Hypothalamus (tissue), 51 donors: ENCODE results near the gene SLC25A52.
"Not testable (repeated sequence)": the region's sequence is repeated elsewhere in the genome, so short reads cannot be mapped to it uniquely, and the experiment has no call there.

Experiments used
- DNase-seq, 51 donors: peaks; one replicate each; lab custom pipeline; 2025; lab: John Stamatoyannopoulos, UW

The SLC25A52 gene

GRCh38 chr18:31760695-31761094 is at the start of gene SLC25A52:
Gene SLC25A52 (minus strand): TSS chr18:31760880. CDS start chr18:31760661, 219 bp downstream.
- no peak for DNase-seq

GRCh38 chr18:31809049-31809448 is 48.4 kb upstream of the SLC25A52 start:
- not testable (repeated sequence) for DNase-seq

GRCh38 chr18:31801078-31801477 is 40.4 kb upstream of the SLC25A52 start:
- DNase-seq: no peak

GRCh38 chr18:31799257-31799656 is 38.6 kb upstream of the SLC25A52 start:
- not testable (repeated sequence) for DNase-seq

GRCh38 chr18:31798399-31798798 is 37.7 kb upstream of the SLC25A52 start:
- DNase-seq: no peak

- DNase-seq: no peak
Measured at GRCh38 chr18:31795747-31796146, 35.1 kb upstream of the SLC25A52 start.

- no peak for DNase-seq
Measured at GRCh38 chr18:31793531-31793930, 32.9 kb upstream of the SLC25A52 start.

- no peak for DNase-seq
Measured at GRCh38 chr18:31792580-31792911, 31.9 kb upstream of the SLC25A52 start.

- DNase-seq: no peak
Measured at GRCh38 chr18:31791817-31792579, 31.3 kb upstream of the SLC25A52 start.

GRCh38 chr18:31789409-31789808 is 28.7 kb upstream of the SLC25A52 start:
- no peak for DNase-seq

GRCh38 chr18:31783059-31783458 is 22.4 kb upstream of the SLC25A52 start:
- DNase-seq: no peak

GRCh38 chr18:31778391-31778950 is 17.8 kb upstream of the SLC25A52 start:
- no peak for DNase-seq

GRCh38 chr18:31776093-31776492 is 15.4 kb upstream of the SLC25A52 start:
- DNase-seq: no peak

GRCh38 chr18:31774962-31775361 is 14.3 kb upstream of the SLC25A52 start:
- no peak for DNase-seq

GRCh38 chr18:31774477-31774785 is 13.8 kb upstream of the SLC25A52 start:
- DNase-seq: no peak

- DNase-seq: no peak
Measured at GRCh38 chr18:31773774-31774476, 13.2 kb upstream of the SLC25A52 start.

GRCh38 chr18:31772699-31773098 is 12.0 kb upstream of the SLC25A52 start:
- no peak for DNase-seq

- no peak for DNase-seq
Measured at GRCh38 chr18:31750273-31750672, 10.4 kb downstream of the SLC25A52 start.

- DNase-seq: no peak
Measured at GRCh38 chr18:31746396-31746795, 14.3 kb downstream of the SLC25A52 start.

- no peak for DNase-seq
Measured at GRCh38 chr18:31744321-31745067, 16.2 kb downstream of the SLC25A52 start.

GRCh38 chr18:31743600-31743999 is 17.1 kb downstream of the SLC25A52 start:
- DNase-seq: not testable (repeated sequence)
